Measurements from ENCODE around the gene SERPINA12.

- no peak for TF ChIP-seq POLR2AphosphoS5 (IDR thresholded peaks at IDR 0.05; ENCODE audit: low read depth, low read length)
- no peak for TF ChIP-seq POLR2A (IDR thresholded peaks at IDR 0.05; ENCODE audit: low read depth, low read length)
- no peak for TF ChIP-seq SPI1 (IDR thresholded peaks at IDR 0.05; ENCODE audit: low read depth, low read length)
- TF ChIP-seq TAF1 (IDR thresholded peaks at IDR 0.05; ENCODE audit: low read depth, low read length), result no peak
These were observed 40.0 kb downstream of the SERPINA12 start for GRCh38 chr14:94469261-94469660.

Measured in GM12891 (cell line).